ENCODE results near the gene GLTPD2. TPM values are rescaled to one million over a fixed set of nuclear protein-coding genes. Genes with fewer than 3 reads are reported as not detected.
A peak's percentile ranks its signal among the peaks of the same experiment; 100 is the strongest.

Gene GLTPD2
- total and polyA plus RNA-seq, 10 of the 15 experiments (the other 5 are each of a cell fraction or from before 2014, with no cell fraction given) = 0.16 to 0.34 TPM; not detected in 8

GRCh38 chr17:4739122-4740024 lies 49.4 kb upstream of the GLTPD2 start, which contains the start of the genes CXCL16 and ZMYND15:
Gene CXCL16 (minus strand): TSS chr17:4739928. CDS start chr17:4739339, 589 bp downstream.
Gene ZMYND15 (plus strand): TSS chr17:4739833. CDS start chr17:4740549, 716 bp downstream.
- Histone ChIP-seq H3K9ac (ENCODE audit: control insufficient read depth, insufficient read depth, low read length) (peak within 1 kb of the TSS; percentile 27; the same call in 1 of the 2 replicates), H3K27me3 (replicated peaks in 1 of 2; ENCODE audit: control insufficient read depth in 2 of 2, insufficient read depth in 2 of 2, low read length in 1 of 2) (peaks cover 10 to 15% of the 10 kb centered on the region in 2 experiments), H3K9me3 (replicated peaks; ENCODE audit: control insufficient read depth, insufficient read depth, low read length) (no peaks in the 10 kb centered on the region), H3K27ac (ENCODE audit: control insufficient read depth, insufficient read depth) (no peak within 1 kb of the TSS), H3K79me2 (ENCODE audit: control insufficient read depth, insufficient read depth, low read length) (no peaks in the 10 kb centered on the region), H3K36me3 (ENCODE audit: control insufficient read depth in 2 of 2, insufficient read depth in 2 of 2, low read length in 1 of 2) (no peaks in the 10 kb centered on the region), H3K4me2 (ENCODE audit: control insufficient read depth, insufficient read depth) (peak within 1 kb of the TSS; percentile 95), H3K4me3 (peak within 1 kb of the TSS; percentile 72), H4K20me1 (ENCODE audit: control insufficient read depth, insufficient read depth) (no peaks in the 10 kb centered on the region), H2AFZ (ENCODE audit: control insufficient read depth, low read depth, low read length) (peak within 1 kb of the TSS; percentile 62), H3K4me1 (ENCODE audit: control insufficient read depth, insufficient read depth, low read length) (peaks cover 3% of the 10 kb centered on the region; the same call in 1 of the 2 replicates)
- intact Hi-C loops (cut with micrococcal nuclease; ENCODE audit: unreplicated experiment) (loop anchor here (10.0 kb wide), 1 partner anchor 45 kb away; the partner anchor contains the start of genes GLTPD2 and VMO1), in situ Hi-C loops (cut with MboI) (no loop called here)
- FAIRE-seq = no peak
- ChIA-PET SMC1A (ENCODE audit: uncharacterized antibody, unreplicated experiment) (no interaction called here), RAD21 (ENCODE audit: unreplicated experiment) (no interaction called here), CTCF (interaction anchor here (0.6 to 1.1 kb wide), 3 partner anchors 31 to 320 kb away, joined by 3 read pairs; partner anchors contain the start of gene CHRNE), POLR2A (no interaction called here)
- BruUV-seq (replicated peaks) = no TSS peak
- DNase-seq (ENCODE audit: low read depth, low spot score) = no peak
- 2% methylated on average over 97 of the region's 100 CpGs for WGBS (ENCODE audit: insufficient coverage, insufficient replicate concordance, low lambda C conversion rate, missing lambda C conversion rate)
- peak; percentile 92 for ATAC-seq
- TF ChIP-seq IKZF1 (conservative IDR thresholded peaks at IDR 0.05) = peak; percentile 81
- TF ChIP-seq TBL1XR1 (IDR thresholded peaks at IDR 0.05; ENCODE audit: low read depth, low read length) = no peak
- TF ChIP-seq CEBPB (IDR thresholded peaks at IDR 0.05; ENCODE audit: borderline replicate concordance in 1 of 2, low read depth in 2 of 2, low read length in 2 of 2) = no peak
- TF ChIP-seq, protein P1, sequence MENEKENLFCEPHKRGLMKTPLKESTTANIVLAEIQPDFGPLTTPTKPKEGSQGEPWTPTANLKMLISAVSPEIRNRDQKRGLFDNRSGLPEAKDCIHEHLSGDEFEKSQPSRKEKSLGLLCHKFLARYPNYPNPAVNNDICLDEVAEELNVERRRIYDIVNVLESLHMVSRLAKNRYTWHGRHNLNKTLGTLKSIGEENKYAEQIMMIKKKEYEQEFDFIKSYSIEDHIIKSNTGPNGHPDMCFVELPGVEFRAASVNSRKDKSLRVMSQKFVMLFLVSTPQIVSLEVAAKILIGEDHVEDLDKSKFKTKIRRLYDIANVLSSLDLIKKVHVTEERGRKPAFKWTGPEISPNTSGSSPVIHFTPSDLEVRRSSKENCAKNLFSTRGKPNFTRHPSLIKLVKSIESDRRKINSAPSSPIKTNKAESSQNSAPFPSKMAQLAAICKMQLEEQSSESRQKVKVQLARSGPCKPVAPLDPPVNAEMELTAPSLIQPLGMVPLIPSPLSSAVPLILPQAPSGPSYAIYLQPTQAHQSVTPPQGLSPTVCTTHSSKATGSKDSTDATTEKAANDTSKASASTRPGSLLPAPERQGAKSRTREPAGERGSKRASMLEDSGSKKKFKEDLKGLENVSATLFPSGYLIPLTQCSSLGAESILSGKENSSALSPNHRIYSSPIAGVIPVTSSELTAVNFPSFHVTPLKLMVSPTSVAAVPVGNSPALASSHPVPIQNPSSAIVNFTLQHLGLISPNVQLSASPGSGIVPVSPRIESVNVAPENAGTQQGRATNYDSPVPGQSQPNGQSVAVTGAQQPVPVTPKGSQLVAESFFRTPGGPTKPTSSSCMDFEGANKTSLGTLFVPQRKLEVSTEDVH (IDR thresholded peaks at IDR 0.05; ENCODE audit: low read depth, partially characterized antibody) = no peak
- no peak for TF ChIP-seq NFYA (IDR thresholded peaks at IDR 0.05; ENCODE audit: borderline replicate concordance, low read depth, low read length)
- no peak for TF ChIP-seq MEF2A (IDR thresholded peaks at IDR 0.05; ENCODE audit: insufficient read depth, low read depth, low read length)
- TF ChIP-seq, protein P2, sequence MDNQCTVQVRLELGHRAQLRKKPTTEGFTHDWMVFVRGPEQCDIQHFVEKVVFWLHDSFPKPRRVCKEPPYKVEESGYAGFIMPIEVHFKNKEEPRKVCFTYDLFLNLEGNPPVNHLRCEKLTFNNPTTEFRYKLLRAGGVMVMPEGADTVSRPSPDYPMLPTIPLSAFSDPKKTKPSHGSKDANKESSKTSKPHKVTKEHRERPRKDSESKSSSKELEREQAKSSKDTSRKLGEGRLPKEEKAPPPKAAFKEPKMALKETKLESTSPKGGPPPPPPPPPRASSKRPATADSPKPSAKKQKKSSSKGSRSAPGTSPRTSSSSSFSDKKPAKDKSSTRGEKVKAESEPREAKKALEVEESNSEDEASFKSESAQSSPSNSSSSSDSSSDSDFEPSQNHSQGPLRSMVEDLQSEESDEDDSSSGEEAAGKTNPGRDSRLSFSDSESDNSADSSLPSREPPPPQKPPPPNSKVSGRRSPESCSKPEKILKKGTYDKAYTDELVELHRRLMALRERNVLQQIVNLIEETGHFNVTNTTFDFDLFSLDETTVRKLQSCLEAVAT (IDR thresholded peaks at IDR 0.05) = no peak
- TF ChIP-seq SMARCA5 (IDR thresholded peaks at IDR 0.05) = peak; percentile 44; the same call in 1 of the 2 replicates
- no peak for TF ChIP-seq MTA3 (IDR thresholded peaks at IDR 0.05; ENCODE audit: borderline replicate concordance, low read length)
- no peak for TF ChIP-seq YBX1 (IDR thresholded peaks at IDR 0.05)
- no peak for TF ChIP-seq TAF1 (IDR thresholded peaks at IDR 0.05; ENCODE audit: borderline replicate concordance, low read depth, low read length)
- TF ChIP-seq TCF12 (IDR thresholded peaks at IDR 0.05; ENCODE audit: low read depth, low read length) = no peak
- TF ChIP-seq PML (IDR thresholded peaks at IDR 0.05; ENCODE audit: low read length) = no peak
- no peak for TF ChIP-seq MYC (IDR thresholded peaks at IDR 0.05; ENCODE audit: insufficient read depth, insufficient read length, insufficient replicate concordance, low read length, severe bottlenecking)
- no peak for TF ChIP-seq SREBF2 (IDR thresholded peaks at IDR 0.05; ENCODE audit: low read length)
- TF ChIP-seq POLR2A (IDR thresholded peaks at IDR 0.05; ENCODE audit: low read depth, low read length) = no peak
- TF ChIP-seq, protein P3, sequence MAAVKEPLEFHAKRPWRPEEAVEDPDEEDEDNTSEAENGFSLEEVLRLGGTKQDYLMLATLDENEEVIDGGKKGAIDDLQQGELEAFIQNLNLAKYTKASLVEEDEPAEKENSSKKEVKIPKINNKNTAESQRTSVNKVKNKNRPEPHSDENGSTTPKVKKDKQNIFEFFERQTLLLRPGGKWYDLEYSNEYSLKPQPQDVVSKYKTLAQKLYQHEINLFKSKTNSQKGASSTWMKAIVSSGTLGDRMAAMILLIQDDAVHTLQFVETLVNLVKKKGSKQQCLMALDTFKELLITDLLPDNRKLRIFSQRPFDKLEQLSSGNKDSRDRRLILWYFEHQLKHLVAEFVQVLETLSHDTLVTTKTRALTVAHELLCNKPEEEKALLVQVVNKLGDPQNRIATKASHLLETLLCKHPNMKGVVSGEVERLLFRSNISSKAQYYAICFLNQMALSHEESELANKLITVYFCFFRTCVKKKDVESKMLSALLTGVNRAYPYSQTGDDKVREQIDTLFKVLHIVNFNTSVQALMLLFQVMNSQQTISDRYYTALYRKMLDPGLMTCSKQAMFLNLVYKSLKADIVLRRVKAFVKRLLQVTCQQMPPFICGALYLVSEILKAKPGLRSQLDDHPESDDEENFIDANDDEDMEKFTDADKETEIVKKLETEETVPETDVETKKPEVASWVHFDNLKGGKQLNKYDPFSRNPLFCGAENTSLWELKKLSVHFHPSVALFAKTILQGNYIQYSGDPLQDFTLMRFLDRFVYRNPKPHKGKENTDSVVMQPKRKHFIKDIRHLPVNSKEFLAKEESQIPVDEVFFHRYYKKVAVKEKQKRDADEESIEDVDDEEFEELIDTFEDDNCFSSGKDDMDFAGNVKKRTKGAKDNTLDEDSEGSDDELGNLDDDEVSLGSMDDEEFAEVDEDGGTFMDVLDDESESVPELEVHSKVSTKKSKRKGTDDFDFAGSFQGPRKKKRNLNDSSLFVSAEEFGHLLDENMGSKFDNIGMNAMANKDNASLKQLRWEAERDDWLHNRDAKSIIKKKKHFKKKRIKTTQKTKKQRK (IDR thresholded peaks at IDR 0.05; ENCODE audit: low read depth, low read length) = no peak
